H9 (cell line): ENCODE results near the gene RRAD. TPM values are rescaled to one million over a fixed set of nuclear protein-coding genes. Genes with fewer than 3 reads are reported as not detected.
"Not testable (repeated sequence)": the region's sequence is repeated elsewhere in the genome, so short reads cannot be mapped to it uniquely, and the experiment has no call there.

ENCODE experiments used
- DNase-seq: peaks from one replicate; pipeline ENCODE4 v3.0.0-alpha.2; 2017
- H2AFZ ChIP-seq: one replicate; pipeline ENCODE4 v1.6.1; 2013; ENCODE audit warnings: mild to moderate bottlenecking, low read length, control low read depth, moderate library complexity
- H2AK5ac ChIP-seq: 2 replicates; pipeline ENCODE4 v1.6.1; 2013; ENCODE audit warnings: low read length, control low read depth, mixed read lengths; ENCODE audit not compliant: insufficient read length
- H2BK120ac ChIP-seq: one replicate; pipeline ENCODE4 v1.6.1; 2013; ENCODE audit warnings: low read depth, mild to moderate bottlenecking, low read length, control low read depth, inconsistent platforms; ENCODE audit not compliant: poor library complexity, severe bottlenecking
- H2BK12ac ChIP-seq: 2 replicates; pipeline ENCODE4 v1.6.1; 2013; ENCODE audit warnings: low read length, control low read depth, mixed read lengths, low read depth; ENCODE audit not compliant: insufficient read length
- H2BK15ac ChIP-seq: 2 replicates; pipeline ENCODE4 v1.6.1; 2013; ENCODE audit warnings: low read depth, low read length, control low read depth
- H2BK20ac ChIP-seq: one replicate; pipeline ENCODE4 v1.6.1; 2013; ENCODE audit warnings: low read depth, mild to moderate bottlenecking, low read length, control low read depth, inconsistent platforms; ENCODE audit not compliant: poor library complexity, severe bottlenecking
- H2BK5ac ChIP-seq: 2 replicates; pipeline ENCODE4 v1.6.1; 2013; ENCODE audit warnings: low read length, control low read depth, mixed read lengths; ENCODE audit not compliant: insufficient read length
- H3K14ac ChIP-seq: 2 replicates; pipeline ENCODE4 v1.6.1; 2013; ENCODE audit warnings: low read length, control low read depth; ENCODE audit not compliant: insufficient read depth
- H3K18ac ChIP-seq: 2 replicates; pipeline ENCODE4 v1.6.1; 2013; ENCODE audit warnings: low read depth, mild to moderate bottlenecking, mixed read lengths, low read length, control low read depth; ENCODE audit not compliant: insufficient read length
- H3K23ac ChIP-seq: 2 replicates; pipeline ENCODE4 v1.6.1; 2013; ENCODE audit warnings: low read length, control low read depth, mixed read lengths, low read depth; ENCODE audit not compliant: insufficient read length
- H3K23me2 ChIP-seq: 2 replicates; pipeline ENCODE4 v1.6.1; 2013; ENCODE audit warnings: low read depth, mild to moderate bottlenecking, mixed read lengths, low read length, control low read depth; ENCODE audit not compliant: insufficient read length, poor library complexity, severe bottlenecking
- H3K27ac ChIP-seq: 2 replicates; pipeline ENCODE4 v1.5.1; 2013; ENCODE audit warnings: low read length, control low read depth, mixed read lengths, low read depth; ENCODE audit not compliant: insufficient read length
- H3K27me3 ChIP-seq: 2 replicates; pipeline ENCODE4 v1.6.1; 2013; ENCODE audit warnings: low read length, control low read depth, inconsistent platforms; ENCODE audit not compliant: insufficient read depth
- H3K4ac ChIP-seq: 2 replicates; pipeline ENCODE4 v1.6.1; 2013; ENCODE audit warnings: low read depth, mild to moderate bottlenecking, control low read depth, inconsistent platforms, low read length, moderate library complexity
- H3K4me1 ChIP-seq: 2 replicates; pipeline ENCODE4 v1.6.1; 2013; ENCODE audit warnings: low read length, control low read depth, inconsistent platforms; ENCODE audit not compliant: insufficient read depth
- H3K4me2 ChIP-seq: 2 replicates; pipeline ENCODE4 v1.6.1; 2013; ENCODE audit warnings: low read length, control low read depth, mixed read lengths; ENCODE audit not compliant: insufficient read length, insufficient read depth
- H3K56ac ChIP-seq: 2 replicates; pipeline ENCODE4 v1.6.1; 2013; ENCODE audit warnings: low read depth, mild to moderate bottlenecking, mixed read lengths, low read length, control low read depth; ENCODE audit not compliant: insufficient read length
- H3K79me1 ChIP-seq: 2 replicates; pipeline ENCODE4 v1.6.1; 2013; ENCODE audit warnings: low read depth, mild to moderate bottlenecking, moderate library complexity, low read length, control low read depth, inconsistent platforms; ENCODE audit not compliant: insufficient read depth, poor library complexity, severe bottlenecking
- H3K79me2 ChIP-seq: 2 replicates; pipeline ENCODE4 v1.6.1; 2013; ENCODE audit warnings: low read length, control low read depth, inconsistent platforms; ENCODE audit not compliant: insufficient read depth
- H3K9ac ChIP-seq: 2 replicates; pipeline ENCODE4 v1.6.1; 2013; ENCODE audit warnings: low read length, control low read depth, mixed read lengths; ENCODE audit not compliant: insufficient read length; ENCODE audit errors: extremely low read depth
- H3K9me3 ChIP-seq: one replicate; pipeline ENCODE4 v1.6.1; 2013; ENCODE audit warnings: low read depth, low read length, inconsistent platforms; ENCODE audit not compliant: control insufficient read depth
- H3T11ph ChIP-seq: one replicate; pipeline ENCODE4 v1.6.1; 2013; ENCODE audit warnings: mild to moderate bottlenecking, low read length, control low read depth, inconsistent platforms
- H4K20me1 ChIP-seq: one replicate; pipeline ENCODE4 v1.6.1; 2013; ENCODE audit not compliant: control insufficient read depth, insufficient read length, insufficient read depth
- H4K5ac ChIP-seq: 2 replicates; pipeline ENCODE4 v1.6.1; 2013; ENCODE audit warnings: low read depth, mild to moderate bottlenecking, mixed read lengths, low read length, control low read depth; ENCODE audit not compliant: insufficient read length
- H4K8ac ChIP-seq: replicated peaks from 2 replicates; pipeline ENCODE4 v1.6.1; 2013; ENCODE audit warnings: low read length, control low read depth, mixed read lengths, low read depth; ENCODE audit not compliant: insufficient read length
- H4K91ac ChIP-seq: 2 replicates; pipeline ENCODE4 v1.6.1; 2013; ENCODE audit warnings: low read depth, mild to moderate bottlenecking, moderate library complexity, mixed read lengths, low read length, control low read depth; ENCODE audit not compliant: insufficient read length
- H3K27ac Mint-ChIP-seq, 3 experiments: 2 replicates in 2 of 3; 3 replicates in 1 of 3; pipeline ENCODE4 v1.8.0; 2020 to 2021; ENCODE audit warnings: mixed read lengths in 3 of 3, mild to moderate bottlenecking in 1 of 3, moderate library complexity in 1 of 3
- H3K27me3 Mint-ChIP-seq: 2 replicates; pipeline ENCODE4 v1.8.0; 2021; ENCODE audit warnings: low read depth, mild to moderate bottlenecking, moderate library complexity, mixed read lengths
- H3K36me3 Mint-ChIP-seq, 3 experiments: 2 replicates in 2 of 3; 3 replicates in 1 of 3; pipeline ENCODE4 v1.8.0; 2020 to 2021; ENCODE audit warnings: low read depth in 3 of 3, mixed read lengths in 3 of 3; ENCODE audit not compliant: insufficient read depth in 1 of 3
- H3K4me1 Mint-ChIP-seq, 2 experiments: 2 replicates each; pipeline ENCODE4 v1.8.0; 2020; ENCODE audit warnings: mixed read lengths in 2 of 2
- H3K4me3 Mint-ChIP-seq, 2 experiments: 2 replicates in 1 of 2; 3 replicates in 1 of 2; pipeline ENCODE4 v1.8.0; 2020 to 2021; ENCODE audit warnings: mild to moderate bottlenecking in 2 of 2, mixed read lengths in 2 of 2, moderate library complexity in 1 of 2
- H3K9me3 Mint-ChIP-seq, 2 experiments: 2 replicates in 1 of 2; 3 replicates in 1 of 2; pipeline ENCODE4 v1.8.0; 2020; ENCODE audit warnings: mild to moderate bottlenecking in 2 of 2, mixed read lengths in 2 of 2, moderate library complexity in 1 of 2
- WGBS: extraction: QIAGEN DNeasy Blood & Tissue Kit; methylation state at CpG from one replicate; pipeline ENCODE4 v1.1.7; 2013; ENCODE audit warnings: missing lambda C conversion rate, low lambda C conversion rate, mixed read lengths; ENCODE audit not compliant: insufficient read length; ENCODE audit errors: extremely low coverage; 5-methylcytosine and 5-hydroxymethylcytosine counted together
- total RNA-seq: library from RNA; stranded (reverse); gene quantifications from 2 replicates; pipeline ENCODE4 v1.2.1, GENCODE V29; 2021
- TF ChIP-seq, protein P1 (sequence below): fragments of 200-600 bp; sonication (generic); conservative IDR thresholded peaks from 3 replicates; pipeline ENCODE4 v1.8.0; 2021; ENCODE audit warnings: antibody characterized with exemption, mild to moderate bottlenecking

The RRAD gene
- total RNA-seq, 1 experiment from 2014 or later: 0.72 TPM

DNA sequence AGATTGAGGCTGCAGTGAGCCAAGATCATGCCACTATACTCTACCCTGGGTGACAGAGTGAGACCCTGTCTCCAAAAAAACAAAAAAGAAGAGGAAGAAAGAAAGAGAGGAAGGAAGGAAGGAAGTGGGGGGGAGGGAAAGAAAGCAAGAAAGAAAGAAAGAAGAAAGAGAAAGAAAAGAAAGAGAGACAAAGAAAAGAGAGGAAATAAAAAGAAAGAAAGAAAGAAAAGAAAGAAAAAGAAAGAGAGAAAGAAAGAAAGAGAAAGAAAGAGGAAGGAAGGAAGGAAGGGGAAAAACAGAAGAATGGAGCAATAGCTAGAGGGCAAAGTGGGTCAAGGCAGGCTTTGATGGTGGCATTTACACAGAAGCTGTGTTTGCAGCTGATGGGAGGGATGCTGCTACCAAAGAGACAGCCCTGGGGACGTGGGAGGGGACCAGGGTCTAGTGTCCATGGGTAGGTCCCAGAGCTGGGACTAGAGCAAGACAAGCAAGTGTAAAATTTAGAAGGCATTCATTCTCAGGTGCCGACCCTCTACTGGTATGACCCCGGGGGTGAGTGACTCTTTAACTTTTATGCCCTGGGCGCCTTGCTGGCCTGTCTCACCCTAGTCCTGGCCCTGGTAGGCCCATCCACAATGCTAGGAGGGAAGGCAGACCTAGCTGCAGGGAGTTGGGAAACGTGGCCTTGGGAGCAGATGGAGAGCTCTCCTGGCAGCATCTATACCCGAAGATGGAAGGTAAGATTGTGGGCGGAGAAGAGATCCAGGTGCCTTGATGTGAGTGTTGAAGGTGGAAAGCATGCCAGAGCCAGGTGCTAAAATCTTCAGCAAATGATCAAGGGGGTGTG, 33.7 kb upstream of the RRAD start:
- H2BK5ac ChIP-seq: no peak overlapping the region
- no peak overlapping the region for H3K14ac ChIP-seq
- H3K4ac ChIP-seq: no peak overlapping the region
- H3K79me2 ChIP-seq: no peaks in the 10 kb centered on the region
- H3K23ac ChIP-seq: no peak overlapping the region
- TF ChIP-seq, protein P1, sequence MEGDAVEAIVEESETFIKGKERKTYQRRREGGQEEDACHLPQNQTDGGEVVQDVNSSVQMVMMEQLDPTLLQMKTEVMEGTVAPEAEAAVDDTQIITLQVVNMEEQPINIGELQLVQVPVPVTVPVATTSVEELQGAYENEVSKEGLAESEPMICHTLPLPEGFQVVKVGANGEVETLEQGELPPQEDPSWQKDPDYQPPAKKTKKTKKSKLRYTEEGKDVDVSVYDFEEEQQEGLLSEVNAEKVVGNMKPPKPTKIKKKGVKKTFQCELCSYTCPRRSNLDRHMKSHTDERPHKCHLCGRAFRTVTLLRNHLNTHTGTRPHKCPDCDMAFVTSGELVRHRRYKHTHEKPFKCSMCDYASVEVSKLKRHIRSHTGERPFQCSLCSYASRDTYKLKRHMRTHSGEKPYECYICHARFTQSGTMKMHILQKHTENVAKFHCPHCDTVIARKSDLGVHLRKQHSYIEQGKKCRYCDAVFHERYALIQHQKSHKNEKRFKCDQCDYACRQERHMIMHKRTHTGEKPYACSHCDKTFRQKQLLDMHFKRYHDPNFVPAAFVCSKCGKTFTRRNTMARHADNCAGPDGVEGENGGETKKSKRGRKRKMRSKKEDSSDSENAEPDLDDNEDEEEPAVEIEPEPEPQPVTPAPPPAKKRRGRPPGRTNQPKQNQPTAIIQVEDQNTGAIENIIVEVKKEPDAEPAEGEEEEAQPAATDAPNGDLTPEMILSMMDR: no peak
- no peak overlapping the region for H2BK120ac ChIP-seq
- H3K9me3 ChIP-seq: no peaks in the 10 kb centered on the region
- H3K27ac ChIP-seq: no peak overlapping the region
- no peak overlapping the region for H2BK15ac ChIP-seq
- no peaks in the 10 kb centered on the region for H3K23me2 ChIP-seq
- H3T11ph ChIP-seq: no peak overlapping the region
- no peaks in the 10 kb centered on the region for H3K27me3 ChIP-seq
- no peak overlapping the region for H3K4me2 ChIP-seq
- H3K4me1 ChIP-seq: no peaks in the 10 kb centered on the region
- Mint-ChIP-seq H3K27me3 (peaks cover 13% of the 10 kb centered on the region), H3K36me3 (no peaks in the 10 kb centered on the region; a peak in 1 of 7 replicates), H3K27ac (no peak overlapping the region), H3K4me3 (no peak overlapping the region), H3K9me3 (no peaks in the 10 kb centered on the region), H3K4me1 (peaks cover 4 to 15% of the 10 kb centered on the region in 2 experiments)
- H3K79me1 ChIP-seq: no peaks in the 10 kb centered on the region
- no peaks in the 10 kb centered on the region for H4K20me1 ChIP-seq
- no CpG with 5 or more reads among the region's 7 CpGs for WGBS
- H4K91ac ChIP-seq: no peak overlapping the region
- no peak overlapping the region for H3K18ac ChIP-seq
- H4K5ac ChIP-seq: no peak overlapping the region
- no peak overlapping the region for H2BK20ac ChIP-seq
- H2AFZ ChIP-seq: no peak overlapping the region
- no peak overlapping the region for H4K8ac ChIP-seq
- H3K56ac ChIP-seq: no peak overlapping the region
- DNase-seq: no peak
- H2BK12ac ChIP-seq: no peak overlapping the region
- no peak overlapping the region for H2AK5ac ChIP-seq
- H3K9ac ChIP-seq: no peak overlapping the region

DNA sequence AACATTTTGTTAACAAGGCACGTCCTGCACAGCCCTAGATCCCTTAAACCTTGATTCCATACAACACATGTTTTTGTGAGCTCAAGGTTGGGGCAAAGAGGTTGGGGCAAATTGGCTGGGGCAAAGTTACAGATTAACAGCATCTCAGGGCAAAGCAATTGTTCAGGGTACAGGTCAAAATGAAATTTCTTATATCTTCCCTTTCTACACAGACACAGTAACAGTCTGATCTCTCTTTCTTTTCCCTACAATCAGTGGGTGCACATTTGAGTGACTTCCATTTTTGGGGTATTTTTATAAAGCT, 30.8 kb upstream of the RRAD start:
- not testable (repeated sequence) for H4K5ac ChIP-seq, H2AK5ac ChIP-seq, H2BK12ac ChIP-seq, H3K27ac Mint-ChIP-seq, H3K4me1 ChIP-seq, H3K4me2 ChIP-seq, H3K4me3 Mint-ChIP-seq, H3K23me2 ChIP-seq, H2AFZ ChIP-seq, H3K23ac ChIP-seq, H3K14ac ChIP-seq, H3K9ac ChIP-seq, H3T11ph ChIP-seq, H2BK15ac ChIP-seq, H3K9me3 Mint-ChIP-seq, DNase-seq, H2BK120ac ChIP-seq, H3K18ac ChIP-seq, H2BK20ac ChIP-seq, H3K27me3 ChIP-seq, H4K91ac ChIP-seq, H3K27ac ChIP-seq, H4K20me1 ChIP-seq, H3K4ac ChIP-seq, H2BK5ac ChIP-seq, H3K56ac ChIP-seq, H4K8ac ChIP-seq, H3K9me3 ChIP-seq, H3K79me1 ChIP-seq, H3K79me2 ChIP-seq, H3K36me3 Mint-ChIP-seq
- Mint-ChIP-seq H3K27me3 (peaks cover 18% of the 10 kb centered on the region), H3K4me1 (peaks cover 10 to 18% of the 10 kb centered on the region in 2 experiments)
- no CpG with 5 or more reads among the region's 1 CpG for WGBS
